Activated CD4-positive, alpha-beta T cell treated with anti-CD3 and anti-CD28 coated beads, Interleukin-2, Interleukin-4, amounts not matched to agents 100 ng/mL and 50 ng/mL, durations not matched to agents 16 hours and 8 hours (primary cell): Measurements from ENCODE around the gene GPC3.
"Not testable (repeated sequence)": the region's sequence is repeated elsewhere in the genome, so short reads cannot be mapped to it uniquely, and the experiment has no call there.

Source experiments
- DNase-seq: peaks from one replicate; pipeline ENCODE4 v3.0.0-alpha.2; 2020; ENCODE audit warnings: low spot score

Gene GPC3

DNA sequence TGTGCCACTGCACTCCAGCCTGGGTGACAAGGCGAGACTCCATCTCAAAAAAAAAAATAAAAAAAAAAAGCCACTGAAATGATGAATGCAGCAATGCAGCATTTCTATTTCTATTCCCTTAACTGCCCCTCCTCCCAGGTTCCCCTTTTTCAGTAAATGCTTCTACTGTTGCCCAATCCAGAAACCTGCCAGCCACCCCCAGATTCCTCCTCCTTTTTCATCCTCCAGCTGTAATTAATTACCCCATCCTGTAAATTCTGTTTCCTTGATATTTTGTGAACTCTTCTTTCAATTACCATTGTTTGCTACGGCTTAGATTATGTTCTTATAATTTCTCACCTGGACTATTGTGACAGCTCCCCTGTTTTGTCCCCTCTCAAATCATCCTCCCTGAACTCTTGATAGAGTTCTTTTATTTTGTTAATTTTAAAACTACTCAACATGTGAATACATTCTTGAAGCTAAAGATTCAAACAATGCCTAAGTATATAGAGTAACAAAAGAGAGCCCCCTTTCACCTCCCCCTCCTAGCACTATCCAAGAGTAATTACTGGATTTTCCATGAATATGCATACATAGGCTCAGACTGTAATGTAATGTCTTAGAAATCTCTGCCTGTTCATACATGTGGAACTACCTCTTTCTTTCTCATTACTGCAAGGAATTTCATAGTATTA, 429.5 kb downstream of the GPC3 start:
- no peak for DNase-seq

DNA sequence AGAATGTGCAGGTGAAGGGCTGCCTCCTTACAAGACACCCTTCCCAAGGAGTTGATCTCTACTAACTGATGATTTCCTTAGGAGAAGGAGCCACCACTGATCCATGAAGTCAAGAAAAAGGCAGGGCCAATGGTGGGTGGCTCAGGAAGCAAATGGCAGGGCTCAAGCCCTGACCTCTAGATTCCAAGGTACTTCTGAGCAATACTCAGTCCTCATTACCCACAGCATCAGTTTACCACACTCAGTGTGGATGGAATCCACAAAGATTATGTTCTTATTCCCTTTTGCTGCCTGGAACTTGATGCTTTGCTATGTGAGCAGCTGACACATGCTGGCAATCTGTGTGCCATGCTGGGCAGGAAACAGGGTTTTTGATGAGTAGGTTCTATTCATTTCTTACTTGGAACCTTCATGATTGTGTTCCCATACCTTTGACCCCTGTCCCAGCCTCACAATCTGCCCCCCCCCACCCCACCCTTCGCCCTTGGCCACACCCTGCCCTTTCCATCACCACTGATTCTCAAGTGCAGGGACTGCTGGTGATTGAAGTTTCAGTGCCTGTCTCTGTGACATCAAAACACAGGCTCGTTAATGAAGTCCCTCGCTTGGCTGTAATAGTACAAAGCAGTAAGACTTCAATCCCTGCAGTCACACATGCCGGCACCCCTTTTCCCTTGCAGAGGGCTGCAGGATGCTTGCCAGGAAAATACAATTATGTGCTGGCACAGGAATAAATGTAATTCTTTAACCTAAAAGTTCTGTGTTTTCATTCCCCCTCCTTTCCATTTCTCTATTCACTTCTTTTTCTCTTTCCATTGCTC, 434.5 kb downstream of the GPC3 start:
- no peak for DNase-seq

DNA sequence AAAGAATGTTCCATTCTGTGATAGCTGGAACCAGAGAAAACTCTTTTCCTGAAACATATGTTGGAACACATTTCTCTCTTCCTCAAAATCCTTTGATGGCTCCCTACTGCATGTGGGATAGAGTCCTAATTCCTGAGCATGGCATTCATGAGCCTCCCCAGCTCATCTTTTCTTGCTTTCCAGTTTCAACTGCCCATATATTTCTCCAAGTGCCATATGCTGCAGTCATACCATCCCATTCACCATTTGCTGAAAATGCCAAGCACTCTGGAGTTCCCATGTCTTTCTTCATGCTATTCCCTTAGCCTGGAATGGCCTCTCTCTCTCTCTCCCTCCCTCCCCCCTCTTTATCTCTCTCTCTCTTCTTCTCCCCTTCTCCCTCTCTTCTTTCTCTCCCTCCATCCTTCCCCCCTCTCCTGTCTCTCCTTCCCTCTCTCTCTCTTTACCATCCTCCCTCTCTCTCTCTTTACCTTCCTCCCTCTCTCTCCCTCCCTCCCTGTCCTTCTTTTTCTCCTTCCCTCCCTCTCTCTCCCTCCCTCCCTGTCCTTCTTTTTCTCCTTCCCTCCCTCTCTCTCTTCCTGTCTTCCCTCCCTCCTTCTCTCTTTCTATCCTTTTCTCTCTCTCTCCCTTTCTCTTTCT, 436.0 kb downstream of the GPC3 start:
- no peak for DNase-seq

DNA sequence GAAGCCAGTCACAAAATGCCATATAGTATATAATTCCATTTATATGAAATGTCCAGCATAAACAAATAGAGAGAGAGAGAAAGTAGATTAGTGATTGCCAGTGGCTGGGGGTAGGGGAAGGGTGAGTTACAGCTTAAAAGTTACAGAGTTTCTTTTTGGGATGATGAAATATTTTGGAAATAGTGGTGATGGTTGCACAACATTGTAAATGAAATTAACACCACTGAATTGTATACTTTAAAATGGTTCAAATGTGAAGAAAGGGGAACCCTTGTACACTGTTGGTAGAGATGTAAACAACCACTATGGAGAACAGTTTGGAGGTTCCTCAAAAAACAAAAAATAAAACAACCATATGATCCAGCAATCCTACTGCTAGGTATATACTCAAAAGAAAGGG, 439.0 kb downstream of the GPC3 start:
- no peak for DNase-seq

DNA sequence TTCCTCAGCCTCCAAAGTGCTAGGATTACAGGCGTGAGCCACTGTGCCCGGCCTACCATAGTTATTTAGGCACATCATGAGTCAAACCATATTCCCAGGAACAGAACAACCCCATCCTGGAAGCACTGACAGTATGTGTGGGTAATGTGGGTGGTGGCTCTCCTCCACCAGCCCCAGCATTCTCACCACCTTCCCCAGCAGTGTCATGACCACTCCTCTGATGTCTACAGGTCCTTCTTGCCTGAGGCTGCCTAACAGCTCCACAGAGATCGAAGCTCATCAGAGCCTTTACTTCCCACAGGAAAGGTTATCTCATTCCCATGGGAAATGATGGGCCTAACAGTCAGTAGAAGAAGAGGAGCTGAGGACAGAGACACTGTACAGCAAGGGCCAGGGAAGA, 440.6 kb downstream of the GPC3 start:
- no peak for DNase-seq

DNA sequence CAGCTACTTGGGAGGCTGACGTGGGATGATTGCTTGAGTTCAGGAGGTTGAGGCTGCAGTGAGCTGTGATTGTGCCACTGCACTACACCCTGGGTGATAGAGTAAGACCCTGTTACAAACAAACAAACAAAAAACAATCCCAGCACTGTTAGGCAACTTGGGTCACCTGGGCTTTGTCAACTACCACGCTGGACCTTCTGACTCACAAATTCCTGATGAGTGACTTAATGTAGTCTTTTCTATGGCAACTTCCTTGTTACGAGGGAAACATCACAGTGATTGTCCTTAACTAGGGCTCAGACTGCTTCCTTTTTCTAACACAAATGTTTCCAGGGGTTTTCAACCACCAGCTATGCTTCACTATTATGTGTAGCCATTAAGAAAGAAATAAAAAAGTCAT, 441.3 kb downstream of the GPC3 start:
- no peak for DNase-seq

DNA sequence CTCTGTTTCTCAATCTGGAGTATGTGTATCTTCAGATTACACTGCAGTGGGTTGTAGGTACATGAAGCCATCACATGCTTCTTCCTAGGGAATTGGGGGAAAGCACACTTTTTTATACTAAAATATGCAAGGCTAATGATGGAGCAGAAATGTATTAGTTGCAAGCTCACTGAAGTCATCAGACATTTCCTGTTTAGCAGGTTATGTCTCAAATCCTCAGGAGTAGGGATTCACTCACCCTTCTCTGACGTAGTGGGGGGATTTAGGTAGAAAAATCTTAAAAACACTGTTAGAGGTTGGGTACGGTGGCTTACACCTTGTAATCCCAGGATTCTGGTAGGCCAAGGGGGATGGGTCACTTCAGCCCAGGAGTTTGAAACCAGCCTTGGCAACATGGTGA, 441.7 kb downstream of the GPC3 start:
- no peak for DNase-seq

DNA sequence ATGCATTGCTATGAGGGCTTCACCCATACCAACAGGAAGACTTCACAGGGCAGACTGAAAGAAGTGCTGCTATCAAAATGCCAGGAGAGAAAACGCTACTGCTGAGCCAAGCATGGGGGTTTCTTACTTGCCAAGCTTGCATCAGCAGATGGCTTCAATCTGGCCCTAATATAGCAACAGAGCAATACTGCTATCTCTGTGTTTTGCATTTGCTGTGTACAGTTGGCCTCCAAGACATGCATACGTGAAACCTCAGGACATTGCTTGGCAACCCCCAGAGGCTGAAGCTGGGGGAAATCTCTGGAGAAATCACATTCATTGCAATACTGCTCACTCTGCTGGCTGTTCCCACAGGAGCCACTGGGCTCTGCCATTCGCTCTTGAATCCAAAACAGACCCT, 442.9 kb downstream of the GPC3 start:
- no peak for DNase-seq

DNA sequence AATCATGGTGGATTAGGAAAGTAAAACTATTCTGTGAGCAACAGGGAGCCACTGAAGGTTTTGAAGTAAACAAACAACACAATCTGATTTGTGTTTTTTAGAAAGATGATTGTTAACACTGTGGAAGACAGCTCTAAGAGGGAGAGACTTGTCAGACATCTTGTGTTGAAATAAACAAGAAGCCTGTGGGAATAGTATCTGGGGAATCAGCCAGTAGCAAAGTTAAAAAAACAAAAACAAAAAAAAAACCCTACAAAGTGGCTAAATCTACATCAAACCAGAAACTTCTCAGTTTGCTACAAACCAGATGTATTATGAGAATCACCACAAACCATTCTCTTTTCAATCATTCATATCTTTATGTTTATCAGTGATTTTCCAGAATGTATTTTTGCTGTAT, 444.4 kb downstream of the GPC3 start:
- no peak for DNase-seq

DNA sequence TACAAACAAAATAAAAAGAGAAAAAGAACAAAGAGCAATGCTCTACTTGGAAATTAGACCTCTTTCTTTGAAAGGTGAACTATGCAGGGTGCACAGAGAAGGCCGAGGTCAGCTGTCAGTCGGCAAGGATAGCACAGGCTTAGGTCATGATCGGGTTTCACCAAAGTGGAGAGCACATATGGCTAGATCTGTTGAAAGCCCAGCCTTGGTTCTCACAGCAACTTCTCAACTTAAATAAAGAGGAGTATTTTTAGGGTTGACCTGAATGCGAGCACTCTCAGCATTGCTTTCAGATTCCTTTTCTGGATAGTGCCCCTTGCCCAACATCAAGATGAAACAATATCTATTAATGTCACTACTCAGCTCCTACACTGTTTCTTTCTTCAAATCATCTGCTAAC, 447.2 kb downstream of the GPC3 start:
- DNase-seq = no peak

DNA sequence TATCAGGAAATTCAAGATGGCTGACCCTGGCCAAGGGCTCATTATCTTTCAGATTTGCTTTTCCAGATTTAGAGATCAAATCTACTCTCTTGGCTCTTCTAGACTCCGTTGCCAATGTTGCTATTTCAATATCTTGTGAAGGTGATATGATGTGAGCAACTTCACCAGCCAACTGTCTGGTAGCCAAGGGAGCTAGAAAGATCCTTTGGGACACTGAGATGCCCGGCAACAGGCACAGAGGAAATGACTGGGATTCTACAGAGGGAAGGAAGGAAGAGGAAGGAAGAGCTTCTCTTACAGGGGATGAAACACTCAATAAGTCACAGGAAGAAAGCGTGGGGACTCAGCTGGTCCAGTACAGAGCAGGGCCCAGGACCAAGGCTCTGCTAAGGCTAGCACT, 448.3 kb downstream of the GPC3 start:
- no peak for DNase-seq

DNA sequence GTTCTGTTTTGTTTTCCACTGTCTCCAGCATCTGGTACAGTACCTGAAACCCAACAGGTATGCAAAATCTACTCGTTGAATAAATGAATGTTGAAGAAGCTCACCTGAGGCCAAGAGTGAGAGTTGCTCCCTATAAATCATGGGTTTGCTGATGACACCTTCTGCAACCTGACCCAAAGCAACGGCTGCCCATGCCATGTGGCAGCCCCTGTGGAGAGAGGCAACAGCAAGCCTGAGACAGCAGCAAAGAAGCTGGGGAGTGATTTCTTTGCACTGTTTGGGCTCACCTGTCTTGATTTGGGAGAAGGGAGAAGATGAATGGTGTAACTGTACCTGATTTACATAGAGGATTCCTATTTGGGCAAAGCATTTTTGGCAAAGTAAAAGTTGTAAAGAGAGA, 450.3 kb downstream of the GPC3 start:
- DNase-seq = no peak

DNA sequence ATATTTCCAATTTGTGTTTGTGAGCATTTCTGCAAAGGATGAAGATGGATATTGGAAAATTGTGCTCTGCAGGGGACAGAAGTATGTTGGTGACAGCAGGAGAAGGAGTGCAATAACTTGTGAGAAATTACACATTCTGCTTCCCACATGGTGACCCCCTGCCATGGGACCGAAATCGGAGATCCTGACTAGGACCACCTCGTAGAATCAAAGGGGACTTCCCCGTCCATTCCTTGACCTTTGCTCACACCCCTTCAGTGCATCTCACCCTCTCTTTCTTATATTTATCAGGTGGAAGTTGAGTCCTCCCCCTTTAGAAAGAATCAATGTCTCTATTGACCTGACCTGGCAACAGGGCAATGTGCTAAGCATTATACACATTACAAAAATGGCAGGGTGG, 451.2 kb downstream of the GPC3 start:
- DNase-seq = no peak

DNA sequence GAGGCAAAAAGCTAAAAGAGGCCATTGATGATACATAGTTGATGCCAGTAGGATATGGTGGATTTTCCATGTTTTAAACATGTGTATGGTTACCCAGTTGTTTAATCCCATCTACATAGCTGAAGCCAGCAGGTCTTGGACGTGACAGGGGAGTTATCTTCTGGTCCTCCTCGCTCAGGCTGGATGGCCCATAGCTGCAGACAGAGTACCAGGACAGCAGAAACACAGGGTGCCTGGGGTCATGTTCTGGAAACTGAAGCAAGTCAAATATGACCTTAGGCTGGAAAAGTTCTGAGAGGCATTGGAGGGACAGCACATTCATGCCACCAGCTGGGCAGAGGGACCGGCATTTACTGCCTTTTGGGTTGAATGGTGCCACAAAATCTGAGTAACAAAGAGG, 452.1 kb downstream of the GPC3 start:
- no peak for DNase-seq

DNA sequence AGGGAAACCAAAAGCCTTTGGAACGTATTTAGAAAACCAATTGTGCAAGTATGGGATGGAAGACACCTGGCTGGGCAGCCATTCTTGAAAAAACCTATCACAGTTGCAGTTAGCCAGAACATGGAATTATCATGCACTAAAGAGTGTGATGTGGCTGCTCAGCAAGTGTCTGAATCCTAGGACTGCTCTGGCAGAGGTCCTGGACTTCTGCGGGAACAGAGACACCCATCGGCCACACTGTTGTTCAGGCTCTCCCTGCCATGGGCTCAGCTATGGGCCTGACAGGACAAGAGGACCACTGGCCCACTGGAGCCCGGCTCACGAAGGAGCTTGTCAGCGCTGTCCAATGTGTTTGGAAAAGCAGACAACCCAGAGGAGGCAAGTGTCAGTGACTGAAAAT, 454.4 kb downstream of the GPC3 start:
- DNase-seq = no peak

DNA sequence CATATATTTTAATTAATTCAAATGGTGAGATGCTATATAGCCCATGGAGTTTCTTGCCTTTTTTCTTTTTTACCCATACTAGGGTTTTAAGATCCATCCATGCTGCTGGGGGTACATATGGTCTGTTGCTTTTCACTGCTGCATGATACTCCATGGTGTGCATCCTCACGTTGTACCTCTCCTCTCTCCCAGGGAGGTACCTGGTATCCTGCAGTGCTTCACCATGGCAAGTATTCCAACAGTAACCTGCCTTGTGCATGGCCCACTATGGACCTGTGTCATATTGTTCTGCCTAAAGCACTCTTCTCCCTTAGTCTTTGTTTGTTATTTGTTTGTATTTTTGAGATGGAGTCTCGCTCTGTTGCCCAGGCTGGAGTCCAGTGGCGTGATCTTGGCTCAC, 455.8 kb downstream of the GPC3 start:
- no peak for DNase-seq

DNA sequence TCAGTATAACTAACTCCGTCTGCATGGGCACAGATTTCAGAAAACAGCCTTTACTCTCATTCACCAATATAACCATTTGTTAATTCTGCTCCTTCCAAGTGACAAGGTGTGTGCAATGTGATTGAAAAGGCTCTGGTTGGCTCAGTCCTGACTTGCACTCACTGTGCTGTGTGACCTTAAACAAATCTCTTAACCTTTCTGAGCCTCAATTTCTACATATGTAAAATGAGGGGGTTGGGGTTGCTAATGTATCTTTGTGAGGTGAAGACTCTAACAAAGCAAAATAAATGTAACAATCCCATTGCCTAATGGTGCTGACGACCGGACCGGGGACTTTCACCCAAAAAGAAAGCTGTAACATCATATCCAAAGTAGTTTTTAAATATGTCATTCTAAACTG, 457.6 kb downstream of the GPC3 start:
- no peak for DNase-seq

DNA sequence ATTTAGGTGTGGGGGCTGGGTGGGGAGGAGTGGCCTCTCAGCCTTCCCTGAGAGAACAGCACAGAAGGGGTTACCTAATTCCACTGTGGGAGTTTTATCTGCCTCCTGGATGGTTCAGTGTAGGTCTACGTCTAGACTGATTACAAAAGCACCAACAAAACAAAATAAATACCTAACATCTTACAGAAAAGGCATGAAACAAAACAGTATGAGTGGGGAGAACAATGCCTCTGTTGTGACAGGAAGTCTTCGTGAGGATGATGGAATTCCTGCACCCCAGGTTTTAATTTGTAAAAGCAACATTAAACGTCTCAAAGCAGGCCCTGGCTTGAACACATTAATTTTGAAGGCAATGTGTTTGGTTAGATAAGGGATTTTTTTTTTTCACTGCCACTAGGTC, 458.0 kb downstream of the GPC3 start:
- no peak for DNase-seq

DNA sequence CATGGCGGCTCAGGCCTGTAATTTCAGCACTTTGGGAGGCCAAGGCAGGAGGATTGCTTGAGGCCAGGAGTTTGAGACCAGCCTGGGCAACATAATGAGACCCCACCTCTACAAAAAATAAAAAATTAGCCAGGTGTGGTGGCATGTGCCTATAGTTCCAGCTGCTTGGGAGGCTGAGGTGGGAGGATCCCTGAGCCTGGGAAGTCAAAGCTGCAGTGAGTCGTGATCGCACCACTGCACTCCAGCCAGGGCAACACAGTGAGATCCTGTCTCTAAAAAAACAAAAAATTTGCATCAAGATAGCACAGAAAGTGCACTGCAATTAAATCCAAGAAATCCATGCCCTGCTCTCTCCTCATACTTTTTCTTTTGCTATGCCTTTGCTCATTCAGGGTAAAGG, 458.6 kb downstream of the GPC3 start:
- DNase-seq = not testable (repeated sequence)

DNA sequence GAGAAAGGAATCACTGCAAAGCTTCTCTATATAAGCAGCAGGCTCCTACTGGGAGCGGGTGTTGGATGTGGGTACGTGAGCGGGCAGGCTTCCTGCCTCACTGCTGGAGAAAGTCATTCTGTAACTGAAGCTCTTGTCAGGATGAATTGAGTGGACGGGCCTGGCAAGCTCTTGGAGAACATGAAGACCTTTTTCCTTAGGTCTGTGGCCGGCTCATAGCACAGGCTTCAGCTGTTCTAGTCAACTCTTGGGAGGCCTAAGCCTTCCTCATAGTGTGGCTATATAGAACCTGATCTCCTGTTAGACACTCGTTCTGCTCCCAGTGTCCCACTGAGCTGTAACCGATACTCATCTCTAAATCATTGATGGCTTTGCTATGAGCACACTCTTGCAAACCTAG, 461.9 kb downstream of the GPC3 start:
- no peak for DNase-seq

DNA sequence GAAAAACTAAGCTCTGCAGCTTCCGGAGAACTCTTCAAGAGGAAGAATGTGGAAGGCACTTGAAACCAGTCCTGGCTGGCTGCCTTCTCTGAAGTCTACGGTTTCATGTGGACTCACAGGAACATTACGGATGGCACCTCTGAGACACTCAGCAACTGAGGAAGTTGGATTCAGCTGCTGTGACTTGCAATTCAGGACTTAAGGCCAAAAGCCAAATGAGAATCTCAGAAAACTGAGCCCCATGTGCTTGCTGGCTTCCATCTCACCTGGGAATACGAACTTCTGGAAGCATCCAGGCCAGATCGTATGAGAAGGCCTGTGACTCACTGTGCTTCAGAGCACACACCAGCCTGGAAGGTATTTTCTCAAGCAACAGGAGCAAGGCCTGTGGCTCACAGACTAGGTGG, 462.3 kb downstream of the GPC3 start:
- DNase-seq = no peak

DNA sequence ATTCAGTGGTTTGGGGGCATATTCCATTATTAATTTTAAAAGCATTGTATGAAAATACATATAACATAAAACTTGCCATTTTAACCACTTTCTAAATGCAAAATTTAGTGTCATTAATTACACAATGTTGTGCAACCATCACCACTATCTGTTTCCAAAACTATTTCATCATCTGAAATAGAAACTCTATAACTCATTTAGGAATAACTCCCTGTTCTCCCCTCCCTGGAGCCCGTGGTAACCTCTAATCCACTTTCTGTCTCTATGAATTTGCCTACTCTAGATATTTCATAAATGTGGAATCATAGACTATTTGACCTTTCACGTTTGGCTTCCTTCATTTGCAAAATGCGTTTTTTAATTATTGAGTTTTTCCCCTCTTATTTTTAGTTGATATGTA, 468.7 kb downstream of the GPC3 start:
- DNase-seq = no peak

DNA sequence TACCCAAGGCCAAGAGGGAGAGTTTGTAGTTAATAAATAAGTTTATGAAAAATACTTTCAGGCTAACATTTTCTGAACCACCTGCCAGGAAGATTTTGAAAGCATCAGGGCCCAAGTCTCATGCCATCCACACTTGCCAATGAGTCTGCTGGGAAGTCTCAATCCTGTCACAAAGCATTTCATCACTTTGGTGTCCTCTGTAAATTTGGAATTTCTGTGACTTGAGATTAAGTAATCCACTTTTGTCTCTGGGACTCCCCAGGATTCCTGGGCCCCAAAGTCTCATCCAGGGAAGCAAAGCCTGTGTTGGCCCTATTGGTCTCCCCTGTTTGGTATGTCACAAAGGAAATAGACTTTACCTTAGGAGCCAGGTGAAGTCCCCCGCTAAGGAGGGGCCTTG, 470.9 kb downstream of the GPC3 start:
- DNase-seq = no peak

DNA sequence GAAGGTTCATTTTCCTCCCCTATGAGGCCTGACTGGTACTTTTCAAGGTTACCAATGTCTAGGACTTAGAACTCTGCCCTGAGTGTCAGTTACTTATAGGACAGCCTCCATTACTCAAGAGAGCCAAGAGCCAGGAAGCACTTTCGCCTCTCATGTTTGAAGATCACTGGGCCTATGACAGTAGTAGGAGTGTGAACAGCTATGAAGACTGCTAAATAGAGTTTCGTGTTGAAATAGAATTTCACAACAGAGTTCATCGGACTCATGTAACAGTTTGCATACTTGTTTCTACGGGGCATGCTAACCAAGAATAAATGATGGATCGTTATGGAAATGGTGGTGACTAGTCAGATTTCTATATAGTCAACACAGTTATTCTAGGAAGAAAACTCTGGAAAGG, 472.3 kb downstream of the GPC3 start:
- no peak for DNase-seq
